ENCODE results near the gene TCERG1.

DNA sequence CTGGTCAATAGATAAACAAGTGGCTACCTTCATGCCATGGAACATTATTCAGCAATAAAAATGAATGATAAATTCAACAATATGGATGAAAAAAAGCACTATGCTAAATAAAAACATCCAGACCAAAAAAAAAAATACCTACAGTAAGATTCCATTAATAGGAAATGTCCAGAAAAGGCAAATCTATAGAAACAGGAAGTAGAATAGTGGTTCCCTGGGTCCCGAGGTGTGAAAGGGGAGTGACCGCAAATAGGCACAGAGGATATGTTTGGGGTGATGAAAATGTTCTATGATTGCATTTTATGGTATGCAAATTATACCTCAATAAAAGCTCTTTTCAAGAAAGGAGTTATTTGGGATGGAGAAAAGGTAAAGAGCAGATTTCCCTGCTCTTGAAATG is 72.4 kb downstream of the TCERG1 start:
- no peak for TF ChIP-seq SPI1 (IDR thresholded peaks at IDR 0.05; ENCODE audit: low read depth, low read length)
- TF ChIP-seq POLR2AphosphoS5 (IDR thresholded peaks at IDR 0.05; ENCODE audit: low read depth, low read length) = no peak
- no peak for TF ChIP-seq POLR2A (IDR thresholded peaks at IDR 0.05; ENCODE audit: low read depth, low read length)
